ENCODE results near the gene WDR93. TPM values are rescaled to one million over a fixed set of nuclear protein-coding genes. Genes with fewer than 3 reads are reported as not detected.

The WDR93 gene
- total RNA-seq, 1 experiment from 2014 or later, result not detected

DNA sequence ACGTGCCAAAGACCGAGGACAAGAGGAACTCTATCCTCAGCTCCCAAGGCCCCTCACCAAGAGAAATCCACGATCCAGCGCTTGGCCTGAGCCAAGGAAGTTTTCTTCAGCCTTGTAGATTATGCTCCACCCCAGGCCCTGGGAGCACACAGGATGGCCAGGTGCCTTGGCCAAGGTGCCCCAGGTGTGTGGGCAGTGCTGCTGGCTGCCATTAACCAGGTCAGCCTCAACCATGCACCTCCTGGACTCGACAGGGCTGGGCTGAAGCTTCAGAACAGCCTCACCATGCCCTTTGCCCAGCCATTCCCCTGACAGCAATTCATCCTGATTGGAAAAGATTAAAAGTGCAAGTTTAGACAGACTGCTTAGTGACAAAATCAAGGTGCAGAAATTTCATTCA lies 71.3 kb downstream of the WDR93 start (continued):
- TF ChIP-seq, protein P1, sequence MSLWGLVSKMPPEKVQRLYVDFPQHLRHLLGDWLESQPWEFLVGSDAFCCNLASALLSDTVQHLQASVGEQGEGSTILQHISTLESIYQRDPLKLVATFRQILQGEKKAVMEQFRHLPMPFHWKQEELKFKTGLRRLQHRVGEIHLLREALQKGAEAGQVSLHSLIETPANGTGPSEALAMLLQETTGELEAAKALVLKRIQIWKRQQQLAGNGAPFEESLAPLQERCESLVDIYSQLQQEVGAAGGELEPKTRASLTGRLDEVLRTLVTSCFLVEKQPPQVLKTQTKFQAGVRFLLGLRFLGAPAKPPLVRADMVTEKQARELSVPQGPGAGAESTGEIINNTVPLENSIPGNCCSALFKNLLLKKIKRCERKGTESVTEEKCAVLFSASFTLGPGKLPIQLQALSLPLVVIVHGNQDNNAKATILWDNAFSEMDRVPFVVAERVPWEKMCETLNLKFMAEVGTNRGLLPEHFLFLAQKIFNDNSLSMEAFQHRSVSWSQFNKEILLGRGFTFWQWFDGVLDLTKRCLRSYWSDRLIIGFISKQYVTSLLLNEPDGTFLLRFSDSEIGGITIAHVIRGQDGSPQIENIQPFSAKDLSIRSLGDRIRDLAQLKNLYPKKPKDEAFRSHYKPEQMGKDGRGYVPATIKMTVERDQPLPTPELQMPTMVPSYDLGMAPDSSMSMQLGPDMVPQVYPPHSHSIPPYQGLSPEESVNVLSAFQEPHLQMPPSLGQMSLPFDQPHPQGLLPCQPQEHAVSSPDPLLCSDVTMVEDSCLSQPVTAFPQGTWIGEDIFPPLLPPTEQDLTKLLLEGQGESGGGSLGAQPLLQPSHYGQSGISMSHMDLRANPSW (CRISPR knock-in tag; conservative IDR thresholded peaks at IDR 0.05; ENCODE audit: low read depth), result no peak
- TF ChIP-seq, protein P2, sequence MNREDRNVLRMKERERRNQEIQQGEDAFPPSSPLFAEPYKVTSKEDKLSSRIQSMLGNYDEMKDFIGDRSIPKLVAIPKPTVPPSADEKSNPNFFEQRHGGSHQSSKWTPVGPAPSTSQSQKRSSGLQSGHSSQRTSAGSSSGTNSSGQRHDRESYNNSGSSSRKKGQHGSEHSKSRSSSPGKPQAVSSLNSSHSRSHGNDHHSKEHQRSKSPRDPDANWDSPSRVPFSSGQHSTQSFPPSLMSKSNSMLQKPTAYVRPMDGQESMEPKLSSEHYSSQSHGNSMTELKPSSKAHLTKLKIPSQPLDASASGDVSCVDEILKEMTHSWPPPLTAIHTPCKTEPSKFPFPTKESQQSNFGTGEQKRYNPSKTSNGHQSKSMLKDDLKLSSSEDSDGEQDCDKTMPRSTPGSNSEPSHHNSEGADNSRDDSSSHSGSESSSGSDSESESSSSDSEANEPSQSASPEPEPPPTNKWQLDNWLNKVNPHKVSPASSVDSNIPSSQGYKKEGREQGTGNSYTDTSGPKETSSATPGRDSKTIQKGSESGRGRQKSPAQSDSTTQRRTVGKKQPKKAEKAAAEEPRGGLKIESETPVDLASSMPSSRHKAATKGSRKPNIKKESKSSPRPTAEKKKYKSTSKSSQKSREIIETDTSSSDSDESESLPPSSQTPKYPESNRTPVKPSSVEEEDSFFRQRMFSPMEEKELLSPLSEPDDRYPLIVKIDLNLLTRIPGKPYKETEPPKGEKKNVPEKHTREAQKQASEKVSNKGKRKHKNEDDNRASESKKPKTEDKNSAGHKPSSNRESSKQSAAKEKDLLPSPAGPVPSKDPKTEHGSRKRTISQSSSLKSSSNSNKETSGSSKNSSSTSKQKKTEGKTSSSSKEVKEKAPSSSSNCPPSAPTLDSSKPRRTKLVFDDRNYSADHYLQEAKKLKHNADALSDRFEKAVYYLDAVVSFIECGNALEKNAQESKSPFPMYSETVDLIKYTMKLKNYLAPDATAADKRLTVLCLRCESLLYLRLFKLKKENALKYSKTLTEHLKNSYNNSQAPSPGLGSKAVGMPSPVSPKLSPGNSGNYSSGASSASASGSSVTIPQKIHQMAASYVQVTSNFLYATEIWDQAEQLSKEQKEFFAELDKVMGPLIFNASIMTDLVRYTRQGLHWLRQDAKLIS (CRISPR knock-in tag; IDR thresholded peaks at IDR 0.05; ENCODE audit: borderline replicate concordance), result no peak
- no peak for TF ChIP-seq CREM (CRISPR knock-in tag; IDR thresholded peaks at IDR 0.05)
- TF ChIP-seq, protein P3, sequence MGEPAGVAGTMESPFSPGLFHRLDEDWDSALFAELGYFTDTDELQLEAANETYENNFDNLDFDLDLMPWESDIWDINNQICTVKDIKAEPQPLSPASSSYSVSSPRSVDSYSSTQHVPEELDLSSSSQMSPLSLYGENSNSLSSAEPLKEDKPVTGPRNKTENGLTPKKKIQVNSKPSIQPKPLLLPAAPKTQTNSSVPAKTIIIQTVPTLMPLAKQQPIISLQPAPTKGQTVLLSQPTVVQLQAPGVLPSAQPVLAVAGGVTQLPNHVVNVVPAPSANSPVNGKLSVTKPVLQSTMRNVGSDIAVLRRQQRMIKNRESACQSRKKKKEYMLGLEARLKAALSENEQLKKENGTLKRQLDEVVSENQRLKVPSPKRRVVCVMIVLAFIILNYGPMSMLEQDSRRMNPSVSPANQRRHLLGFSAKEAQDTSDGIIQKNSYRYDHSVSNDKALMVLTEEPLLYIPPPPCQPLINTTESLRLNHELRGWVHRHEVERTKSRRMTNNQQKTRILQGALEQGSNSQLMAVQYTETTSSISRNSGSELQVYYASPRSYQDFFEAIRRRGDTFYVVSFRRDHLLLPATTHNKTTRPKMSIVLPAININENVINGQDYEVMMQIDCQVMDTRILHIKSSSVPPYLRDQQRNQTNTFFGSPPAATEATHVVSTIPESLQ (CRISPR knock-in tag; IDR thresholded peaks at IDR 0.05), result no peak
- TF ChIP-seq ZNF232 (CRISPR knock-in tag; IDR thresholded peaks at IDR 0.05), result no peak

DNA sequence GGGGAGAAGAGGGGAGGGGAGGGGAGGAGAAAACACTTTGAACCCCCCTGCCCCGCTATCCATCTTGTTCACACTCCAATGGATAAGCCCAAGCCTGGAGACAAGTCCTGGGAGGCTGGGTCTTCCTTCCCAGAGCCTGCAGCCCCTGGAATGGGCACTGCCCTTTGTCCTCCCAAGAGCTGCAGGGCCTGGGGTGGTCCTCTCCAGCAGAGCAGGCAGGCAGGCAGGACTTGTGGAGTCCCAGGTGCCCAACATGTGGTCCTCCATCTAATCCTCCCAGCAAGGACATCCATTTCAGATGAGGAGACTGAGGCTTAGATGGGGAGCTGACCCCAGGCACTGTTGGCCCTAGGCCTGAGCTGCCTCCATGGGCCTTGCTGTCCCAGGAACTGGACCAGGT lies 75.1 kb downstream of the WDR93 start:
- no peaks in the 10 kb centered on the region for H3K27me3 Mint-ChIP-seq (ENCODE audit: low read depth)
- H3K4me3 Mint-ChIP-seq, result no peak overlapping the region
- H3K4me1 Mint-ChIP-seq, result peaks cover 2% of the 10 kb centered on the region
- H3K9me3 Mint-ChIP-seq, result no peaks in the 10 kb centered on the region
- ATAC-seq (no peak), DNase-seq (ENCODE audit: low spot score) (no peak)
- no peaks in the 10 kb centered on the region for H3K36me3 Mint-ChIP-seq
- POLR2A ChIA-PET, result no interaction called here
- no peak overlapping the region for H3K27ac Mint-ChIP-seq
- CTCF ChIA-PET, result interaction anchor here (1.9 kb wide), 1 partner anchor 109 kb away, joined by 7 read pairs; no protein-coding TSS in a partner anchor
- TF ChIP-seq ZNF317 (CRISPR knock-in tag; IDR thresholded peaks at IDR 0.05; ENCODE audit: borderline replicate concordance, low read depth) (no peak), GABPB1 (CRISPR knock-in tag; IDR thresholded peaks at IDR 0.05) (no peak), HMGA2 (CRISPR knock-in tag; IDR thresholded peaks at IDR 0.05) (no peak), NFATC4 (CRISPR knock-in tag; IDR thresholded peaks at IDR 0.05) (no peak), ZBTB21 (CRISPR knock-in tag; IDR thresholded peaks at IDR 0.05; ENCODE audit: borderline replicate concordance) (no peak), ZNF263 (CRISPR knock-in tag; IDR thresholded peaks at IDR 0.05; ENCODE audit: low read depth) (no peak)
- TF ChIP-seq, protein P4, sequence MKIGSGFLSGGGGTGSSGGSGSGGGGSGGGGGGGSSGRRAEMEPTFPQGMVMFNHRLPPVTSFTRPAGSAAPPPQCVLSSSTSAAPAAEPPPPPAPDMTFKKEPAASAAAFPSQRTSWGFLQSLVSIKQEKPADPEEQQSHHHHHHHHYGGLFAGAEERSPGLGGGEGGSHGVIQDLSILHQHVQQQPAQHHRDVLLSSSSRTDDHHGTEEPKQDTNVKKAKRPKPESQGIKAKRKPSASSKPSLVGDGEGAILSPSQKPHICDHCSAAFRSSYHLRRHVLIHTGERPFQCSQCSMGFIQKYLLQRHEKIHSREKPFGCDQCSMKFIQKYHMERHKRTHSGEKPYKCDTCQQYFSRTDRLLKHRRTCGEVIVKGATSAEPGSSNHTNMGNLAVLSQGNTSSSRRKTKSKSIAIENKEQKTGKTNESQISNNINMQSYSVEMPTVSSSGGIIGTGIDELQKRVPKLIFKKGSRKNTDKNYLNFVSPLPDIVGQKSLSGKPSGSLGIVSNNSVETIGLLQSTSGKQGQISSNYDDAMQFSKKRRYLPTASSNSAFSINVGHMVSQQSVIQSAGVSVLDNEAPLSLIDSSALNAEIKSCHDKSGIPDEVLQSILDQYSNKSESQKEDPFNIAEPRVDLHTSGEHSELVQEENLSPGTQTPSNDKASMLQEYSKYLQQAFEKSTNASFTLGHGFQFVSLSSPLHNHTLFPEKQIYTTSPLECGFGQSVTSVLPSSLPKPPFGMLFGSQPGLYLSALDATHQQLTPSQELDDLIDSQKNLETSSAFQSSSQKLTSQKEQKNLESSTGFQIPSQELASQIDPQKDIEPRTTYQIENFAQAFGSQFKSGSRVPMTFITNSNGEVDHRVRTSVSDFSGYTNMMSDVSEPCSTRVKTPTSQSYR (CRISPR knock-in tag; IDR thresholded peaks at IDR 0.05), result no peak
- TF ChIP-seq, protein P5, sequence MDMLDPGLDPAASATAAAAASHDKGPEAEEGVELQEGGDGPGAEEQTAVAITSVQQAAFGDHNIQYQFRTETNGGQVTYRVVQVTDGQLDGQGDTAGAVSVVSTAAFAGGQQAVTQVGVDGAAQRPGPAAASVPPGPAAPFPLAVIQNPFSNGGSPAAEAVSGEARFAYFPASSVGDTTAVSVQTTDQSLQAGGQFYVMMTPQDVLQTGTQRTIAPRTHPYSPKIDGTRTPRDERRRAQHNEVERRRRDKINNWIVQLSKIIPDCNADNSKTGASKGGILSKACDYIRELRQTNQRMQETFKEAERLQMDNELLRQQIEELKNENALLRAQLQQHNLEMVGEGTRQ (CRISPR knock-in tag; IDR thresholded peaks at IDR 0.05), result no peak
- TF ChIP-seq, protein P6, sequence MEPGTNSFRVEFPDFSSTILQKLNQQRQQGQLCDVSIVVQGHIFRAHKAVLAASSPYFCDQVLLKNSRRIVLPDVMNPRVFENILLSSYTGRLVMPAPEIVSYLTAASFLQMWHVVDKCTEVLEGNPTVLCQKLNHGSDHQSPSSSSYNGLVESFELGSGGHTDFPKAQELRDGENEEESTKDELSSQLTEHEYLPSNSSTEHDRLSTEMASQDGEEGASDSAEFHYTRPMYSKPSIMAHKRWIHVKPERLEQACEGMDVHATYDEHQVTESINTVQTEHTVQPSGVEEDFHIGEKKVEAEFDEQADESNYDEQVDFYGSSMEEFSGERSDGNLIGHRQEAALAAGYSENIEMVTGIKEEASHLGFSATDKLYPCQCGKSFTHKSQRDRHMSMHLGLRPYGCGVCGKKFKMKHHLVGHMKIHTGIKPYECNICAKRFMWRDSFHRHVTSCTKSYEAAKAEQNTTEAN (CRISPR knock-in tag; IDR thresholded peaks at IDR 0.05), result no peak
- TF ChIP-seq, protein P7, sequence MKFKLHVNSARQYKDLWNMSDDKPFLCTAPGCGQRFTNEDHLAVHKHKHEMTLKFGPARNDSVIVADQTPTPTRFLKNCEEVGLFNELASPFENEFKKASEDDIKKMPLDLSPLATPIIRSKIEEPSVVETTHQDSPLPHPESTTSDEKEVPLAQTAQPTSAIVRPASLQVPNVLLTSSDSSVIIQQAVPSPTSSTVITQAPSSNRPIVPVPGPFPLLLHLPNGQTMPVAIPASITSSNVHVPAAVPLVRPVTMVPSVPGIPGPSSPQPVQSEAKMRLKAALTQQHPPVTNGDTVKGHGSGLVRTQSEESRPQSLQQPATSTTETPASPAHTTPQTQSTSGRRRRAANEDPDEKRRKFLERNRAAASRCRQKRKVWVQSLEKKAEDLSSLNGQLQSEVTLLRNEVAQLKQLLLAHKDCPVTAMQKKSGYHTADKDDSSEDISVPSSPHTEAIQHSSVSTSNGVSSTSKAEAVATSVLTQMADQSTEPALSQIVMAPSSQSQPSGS (CRISPR knock-in tag; IDR thresholded peaks at IDR 0.05; ENCODE audit: borderline replicate concordance, low read depth), result no peak
- TF ChIP-seq, protein P8, sequence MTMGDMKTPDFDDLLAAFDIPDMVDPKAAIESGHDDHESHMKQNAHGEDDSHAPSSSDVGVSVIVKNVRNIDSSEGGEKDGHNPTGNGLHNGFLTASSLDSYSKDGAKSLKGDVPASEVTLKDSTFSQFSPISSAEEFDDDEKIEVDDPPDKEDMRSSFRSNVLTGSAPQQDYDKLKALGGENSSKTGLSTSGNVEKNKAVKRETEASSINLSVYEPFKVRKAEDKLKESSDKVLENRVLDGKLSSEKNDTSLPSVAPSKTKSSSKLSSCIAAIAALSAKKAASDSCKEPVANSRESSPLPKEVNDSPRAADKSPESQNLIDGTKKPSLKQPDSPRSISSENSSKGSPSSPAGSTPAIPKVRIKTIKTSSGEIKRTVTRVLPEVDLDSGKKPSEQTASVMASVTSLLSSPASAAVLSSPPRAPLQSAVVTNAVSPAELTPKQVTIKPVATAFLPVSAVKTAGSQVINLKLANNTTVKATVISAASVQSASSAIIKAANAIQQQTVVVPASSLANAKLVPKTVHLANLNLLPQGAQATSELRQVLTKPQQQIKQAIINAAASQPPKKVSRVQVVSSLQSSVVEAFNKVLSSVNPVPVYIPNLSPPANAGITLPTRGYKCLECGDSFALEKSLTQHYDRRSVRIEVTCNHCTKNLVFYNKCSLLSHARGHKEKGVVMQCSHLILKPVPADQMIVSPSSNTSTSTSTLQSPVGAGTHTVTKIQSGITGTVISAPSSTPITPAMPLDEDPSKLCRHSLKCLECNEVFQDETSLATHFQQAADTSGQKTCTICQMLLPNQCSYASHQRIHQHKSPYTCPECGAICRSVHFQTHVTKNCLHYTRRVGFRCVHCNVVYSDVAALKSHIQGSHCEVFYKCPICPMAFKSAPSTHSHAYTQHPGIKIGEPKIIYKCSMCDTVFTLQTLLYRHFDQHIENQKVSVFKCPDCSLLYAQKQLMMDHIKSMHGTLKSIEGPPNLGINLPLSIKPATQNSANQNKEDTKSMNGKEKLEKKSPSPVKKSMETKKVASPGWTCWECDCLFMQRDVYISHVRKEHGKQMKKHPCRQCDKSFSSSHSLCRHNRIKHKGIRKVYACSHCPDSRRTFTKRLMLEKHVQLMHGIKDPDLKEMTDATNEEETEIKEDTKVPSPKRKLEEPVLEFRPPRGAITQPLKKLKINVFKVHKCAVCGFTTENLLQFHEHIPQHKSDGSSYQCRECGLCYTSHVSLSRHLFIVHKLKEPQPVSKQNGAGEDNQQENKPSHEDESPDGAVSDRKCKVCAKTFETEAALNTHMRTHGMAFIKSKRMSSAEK (CRISPR knock-in tag; IDR thresholded peaks at IDR 0.05; ENCODE audit: borderline replicate concordance), result no peak

Measured in WTC11 (cell line).